Activated CD8-positive, alpha-beta memory T cell treated with anti-CD3 and anti-CD28 coated beads, Interleukin-2, amount 50 U/mL, for 1 hour (primary cell): ENCODE data around the gene ANKRD13C.

Experiments used
- DNase-seq: peaks from one replicate; pipeline ENCODE4 v3.0.0-alpha.2; 2020; ENCODE audit errors: extremely low read depth

ANKRD13C gene

DNA sequence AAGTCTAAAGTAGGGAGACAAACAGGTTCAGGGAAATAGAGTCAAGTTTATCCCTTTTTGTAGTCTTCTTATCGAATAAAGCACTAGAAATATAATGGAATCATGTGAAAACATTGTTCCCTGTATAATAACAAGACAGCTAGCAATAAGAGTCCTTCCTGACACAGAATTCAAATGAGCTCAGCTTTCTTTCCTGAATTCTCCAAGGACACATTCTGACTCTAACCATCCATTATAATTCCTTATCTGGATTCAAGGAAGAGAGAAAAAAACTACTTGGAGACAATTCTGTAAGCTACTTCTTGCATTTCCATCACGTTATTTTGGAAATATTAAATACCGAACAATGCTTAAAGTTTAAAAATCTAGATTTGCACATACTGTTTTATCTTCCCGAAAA, 58.8 kb downstream of the ANKRD13C start:
- no peak for DNase-seq

DNA sequence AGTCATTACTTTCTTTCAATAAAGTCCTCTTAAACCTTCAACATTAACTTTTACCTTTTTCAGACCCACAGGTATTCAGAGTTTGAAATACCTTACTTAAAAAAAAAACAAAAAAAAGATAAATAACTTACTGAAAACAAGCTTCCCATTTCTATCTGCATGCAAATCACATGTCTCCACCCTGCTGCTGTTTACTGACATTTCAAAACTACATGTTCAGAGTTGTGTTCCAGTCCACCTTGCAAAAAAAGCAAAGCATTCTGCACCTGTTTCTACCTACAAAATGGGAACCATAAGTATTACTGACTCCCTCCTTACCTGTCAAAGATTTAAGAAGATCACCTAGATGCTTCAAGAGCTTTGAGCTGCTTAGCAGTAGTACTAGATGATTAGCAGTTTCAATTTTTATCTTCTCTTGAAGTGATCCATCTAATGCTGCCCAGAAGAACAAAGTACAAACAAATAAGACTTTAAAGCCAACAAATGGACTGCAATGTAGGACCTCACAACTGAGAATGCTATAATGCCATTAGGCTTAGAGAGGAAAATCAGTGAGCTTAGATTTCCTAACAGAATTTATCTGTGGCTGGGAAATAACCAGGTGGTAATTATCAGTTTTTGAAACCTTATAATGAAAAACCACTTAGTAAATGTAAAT, 61.2 kb downstream of the ANKRD13C start:
- no peak for DNase-seq

DNA sequence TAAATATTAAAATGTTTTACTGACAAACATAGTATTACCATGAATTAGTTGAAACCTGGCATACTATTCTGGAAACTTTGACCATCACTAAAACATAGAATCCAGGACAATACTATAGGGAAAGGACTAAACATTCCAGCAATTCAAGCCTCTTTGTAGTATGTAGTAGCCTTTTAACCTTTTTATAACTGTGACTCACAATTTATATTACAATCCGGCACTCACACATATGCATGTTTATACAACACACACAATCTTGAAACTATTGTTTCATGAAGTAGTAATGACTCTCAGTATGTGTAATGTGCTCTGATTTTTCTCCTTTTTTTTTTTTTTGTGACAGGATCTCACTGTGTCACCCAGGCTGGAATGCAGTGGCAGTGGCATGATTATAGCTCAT, 64.3 kb downstream of the ANKRD13C start:
- no peak for DNase-seq

DNA sequence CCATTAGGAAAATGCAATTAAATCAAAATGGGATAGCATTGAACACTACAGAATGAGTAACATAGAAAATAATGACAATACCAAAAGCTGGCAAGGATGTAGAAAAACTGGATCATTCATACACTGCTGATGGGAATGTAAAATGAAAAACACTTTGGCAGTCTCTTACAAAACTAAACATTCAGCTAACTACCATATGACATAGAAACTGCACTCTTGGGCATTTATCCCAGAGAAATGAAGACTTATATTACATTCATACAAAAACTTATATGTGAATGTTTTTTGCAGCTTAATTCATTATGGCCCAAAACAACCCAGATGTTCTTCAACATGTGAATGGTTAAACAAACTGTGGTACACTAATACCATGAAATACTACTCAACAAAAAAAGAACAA, 66.4 kb downstream of the ANKRD13C start:
- DNase-seq: no peak

DNA sequence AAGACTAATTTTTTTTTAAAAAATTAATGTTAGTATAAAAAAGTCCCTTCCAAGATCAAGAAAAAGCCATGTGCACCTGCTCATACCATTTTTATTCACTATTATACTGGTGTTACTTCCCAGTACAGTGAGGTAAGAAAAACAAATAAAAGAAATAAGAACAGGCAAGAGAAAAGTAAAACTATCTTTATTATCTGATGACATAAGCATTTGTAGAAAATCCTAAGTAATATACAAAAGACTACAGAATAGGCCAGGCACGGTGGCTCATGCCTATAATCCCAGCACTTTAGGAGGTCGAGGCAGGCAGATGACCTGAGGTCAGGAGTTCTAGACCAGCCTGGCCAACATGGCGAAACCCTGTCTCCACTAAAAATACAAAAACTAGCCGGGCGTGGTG, 68.1 kb downstream of the ANKRD13C start:
- DNase-seq: no peak

DNA sequence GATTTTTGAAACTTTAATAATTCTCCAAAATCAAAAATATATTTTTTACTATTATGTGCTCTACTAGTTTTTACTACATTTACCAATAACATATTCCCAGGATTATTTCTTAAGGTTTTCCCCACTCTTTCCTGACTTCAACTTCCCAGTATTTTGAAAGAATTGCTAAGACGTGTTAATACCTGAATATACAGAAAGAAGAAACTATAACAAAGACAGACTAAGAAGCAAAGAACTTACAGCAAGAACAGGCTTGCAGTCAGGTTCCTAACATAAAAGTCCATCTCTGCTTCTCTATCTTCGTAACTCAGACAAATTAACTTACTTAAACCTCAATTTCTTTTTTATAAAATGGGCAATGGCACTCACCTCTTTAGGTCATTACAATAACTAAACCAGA, 70.2 kb downstream of the ANKRD13C start:
- no peak for DNase-seq

DNA sequence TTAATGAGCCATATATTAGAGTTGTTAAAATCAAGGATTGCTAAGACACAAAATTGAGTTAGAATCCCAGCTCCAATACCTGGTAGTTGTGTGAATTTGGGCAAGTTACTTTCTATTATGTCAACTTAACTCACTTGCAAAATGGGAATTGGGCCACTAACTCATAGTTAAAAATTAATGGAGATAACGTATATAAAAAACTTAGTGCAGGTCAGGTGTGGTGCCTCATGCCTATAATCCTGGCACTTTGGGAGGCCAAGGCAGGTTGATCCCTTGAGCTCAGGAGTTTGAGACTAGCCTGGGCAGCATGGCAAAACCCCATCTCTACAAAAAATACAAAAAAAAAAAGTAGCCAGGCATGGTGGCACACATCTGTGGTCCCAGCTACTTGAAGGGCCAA, 75.8 kb downstream of the ANKRD13C start:
- DNase-seq: no peak

DNA sequence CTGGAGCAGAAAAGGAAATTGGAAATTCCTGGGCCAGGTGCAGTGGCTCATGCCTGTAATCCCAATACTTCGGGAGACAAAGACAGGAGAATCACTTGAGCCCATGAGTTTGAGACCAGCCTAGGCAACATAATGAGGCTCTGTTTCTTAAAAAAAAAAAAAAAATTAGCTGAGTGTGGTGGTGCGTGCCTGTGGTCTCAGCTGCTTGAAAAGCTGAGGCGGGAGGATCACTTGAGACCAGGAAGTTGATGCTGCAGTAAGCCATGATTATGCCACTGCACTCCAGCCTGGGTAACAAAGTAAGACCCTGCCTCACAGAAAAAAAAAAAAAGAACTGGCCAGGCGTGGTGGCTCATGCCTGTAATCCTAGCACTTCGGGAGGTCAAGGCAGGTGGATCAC, 76.6 kb downstream of the ANKRD13C start:
- DNase-seq: no peak

DNA sequence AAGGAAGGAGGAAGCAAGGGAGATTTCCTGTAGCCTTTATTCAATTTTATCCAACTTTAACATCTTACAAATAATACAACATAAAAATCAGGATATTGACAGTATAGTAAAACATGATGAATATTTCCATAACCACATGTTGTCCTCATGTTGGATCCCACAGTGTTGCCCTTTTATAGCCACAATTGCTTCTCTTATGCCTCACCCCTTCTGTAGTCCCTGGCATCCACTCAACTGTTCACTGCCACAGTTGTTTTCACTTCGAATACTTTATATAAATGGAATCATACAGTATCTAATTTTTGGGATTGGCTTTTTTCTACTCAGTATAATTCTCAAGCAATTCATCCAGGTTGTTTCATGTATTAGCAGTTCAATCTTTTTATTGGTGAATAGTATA, 88.6 kb downstream of the ANKRD13C start:
- DNase-seq: no peak

DNA sequence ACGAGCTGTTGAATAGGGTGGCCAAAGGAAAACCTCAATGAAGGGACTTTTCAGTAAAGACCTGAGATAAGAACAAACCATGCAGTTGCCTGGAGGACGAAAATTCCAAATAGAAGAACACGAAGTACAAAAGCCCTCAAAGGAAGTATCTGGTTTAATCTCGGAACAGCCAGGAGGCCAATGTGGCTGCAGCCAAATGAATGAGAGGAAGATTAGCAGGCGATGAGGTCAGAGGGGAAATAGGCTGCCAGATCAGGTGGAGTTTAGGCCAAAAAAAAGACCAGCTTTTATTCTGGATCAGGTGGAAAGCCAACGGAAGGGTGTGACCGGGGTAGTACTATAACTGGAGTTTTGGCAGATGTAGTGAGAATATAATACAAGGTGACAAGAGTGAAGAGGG, 89.7 kb downstream of the ANKRD13C start:
- no peak for DNase-seq

DNA sequence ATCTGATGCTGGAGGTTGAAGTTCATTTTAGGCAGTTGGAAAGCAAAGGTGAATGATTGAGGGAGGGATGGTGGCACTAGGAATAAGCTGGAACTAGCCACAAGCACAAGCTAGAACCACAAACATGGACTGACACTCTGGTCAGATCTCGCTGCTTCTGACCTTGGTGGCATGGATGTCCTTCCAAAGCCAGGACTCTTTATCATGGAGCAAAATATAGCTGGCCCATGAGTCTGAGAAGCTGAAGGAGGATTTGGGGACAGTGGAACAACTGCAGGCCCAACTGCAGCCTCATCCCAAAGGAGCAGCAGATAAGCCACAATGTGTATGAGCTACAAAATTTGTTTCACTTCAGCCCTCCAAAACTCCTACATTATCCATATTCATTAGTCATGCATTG, 97.9 kb downstream of the ANKRD13C start:
- no peak for DNase-seq

DNA sequence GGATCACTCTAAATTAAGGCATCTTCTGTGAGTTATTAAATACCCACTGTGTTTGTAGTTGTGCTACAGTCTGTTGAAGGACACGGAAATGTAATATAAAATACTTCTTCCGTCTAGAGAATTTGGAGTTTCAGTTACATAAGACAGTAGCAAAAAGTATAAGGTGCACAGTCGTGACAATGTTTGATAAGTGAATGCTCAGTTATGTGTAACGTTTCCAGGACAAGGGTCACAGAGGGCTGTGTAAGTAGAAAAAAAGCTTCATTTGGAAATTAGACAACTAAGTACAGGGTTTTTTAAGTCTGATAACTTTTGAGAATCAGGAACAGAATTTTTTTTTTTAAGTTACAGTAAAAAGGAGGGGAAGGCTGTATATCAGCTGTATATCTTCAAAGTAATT, 105.8 kb downstream of the ANKRD13C start:
- no peak for DNase-seq

DNA sequence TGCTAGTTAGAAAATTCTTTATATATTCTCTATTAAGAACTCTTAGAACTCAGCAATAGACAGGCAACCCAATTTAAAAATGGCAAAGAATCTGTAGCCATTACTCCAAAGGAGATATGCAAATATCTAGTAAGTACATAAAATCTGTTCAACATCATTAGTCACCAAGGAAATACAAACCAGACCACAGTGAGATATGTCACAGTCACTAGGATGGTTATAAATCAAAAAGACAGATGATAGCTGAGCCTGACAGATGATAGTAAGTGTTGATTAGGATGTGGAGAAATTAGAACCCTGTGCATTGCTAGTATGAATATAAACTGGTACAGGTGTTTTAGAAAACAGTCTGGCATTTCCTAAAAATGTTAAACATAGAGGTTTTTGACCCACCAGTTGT, 106.8 kb downstream of the ANKRD13C start:
- no peak for DNase-seq

DNA sequence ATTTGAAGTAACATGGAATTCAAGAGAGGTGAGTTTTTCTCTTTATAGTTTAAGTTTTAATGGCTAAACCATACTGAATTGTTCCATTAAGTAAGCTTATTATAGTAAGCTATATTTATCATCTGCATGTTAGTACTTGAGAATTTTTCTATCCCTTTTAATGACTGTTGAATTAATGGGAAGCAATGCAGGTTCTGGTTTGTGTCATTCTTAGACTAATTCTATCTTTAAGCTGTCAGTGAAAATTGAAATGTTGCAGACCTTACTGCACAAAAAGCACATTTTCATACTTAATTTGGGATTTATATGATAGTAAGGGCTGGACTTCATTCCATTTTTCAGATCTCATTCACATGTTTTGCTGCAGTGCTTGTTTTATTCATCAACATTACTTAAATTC, 107.4 kb downstream of the ANKRD13C start:
- no peak for DNase-seq

DNA sequence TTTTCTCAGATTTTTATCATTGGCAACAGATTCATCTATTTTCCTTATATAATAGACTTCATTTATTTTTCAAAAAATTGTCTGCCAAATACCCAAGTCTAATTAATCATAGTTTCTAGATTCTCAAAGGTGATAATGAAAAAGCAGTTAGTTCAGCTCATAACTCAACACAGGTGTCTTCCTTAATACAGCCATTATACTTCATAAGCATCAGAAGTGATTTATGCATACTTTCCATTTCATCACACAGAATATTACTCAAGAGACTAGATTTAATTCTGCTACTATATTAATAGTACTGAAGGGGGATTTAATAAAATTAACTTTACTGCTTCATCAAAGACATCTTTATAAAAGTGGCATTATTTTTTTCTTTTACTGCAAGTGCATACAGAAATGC, 114.6 kb downstream of the ANKRD13C start:
- no peak for DNase-seq

DNA sequence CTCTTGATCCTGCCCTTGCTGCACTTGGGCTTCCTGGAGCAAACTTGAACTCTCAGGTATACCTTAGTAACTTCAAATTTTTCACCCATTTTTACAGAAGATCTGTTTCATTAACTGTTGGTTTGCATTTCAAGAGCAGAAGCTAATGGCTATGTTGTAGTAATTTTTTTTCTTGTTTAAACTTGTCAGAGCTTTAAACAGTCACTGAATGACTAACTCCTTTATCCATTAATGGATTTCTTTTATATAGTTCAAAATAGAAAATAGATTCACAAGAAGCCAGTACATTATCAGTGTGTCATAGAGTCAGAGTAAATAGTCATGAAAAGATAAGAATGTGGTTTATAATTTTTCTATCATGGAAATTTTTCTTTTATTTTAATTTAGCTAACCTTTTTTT, 119.8 kb downstream of the ANKRD13C start:
- DNase-seq: no peak

DNA sequence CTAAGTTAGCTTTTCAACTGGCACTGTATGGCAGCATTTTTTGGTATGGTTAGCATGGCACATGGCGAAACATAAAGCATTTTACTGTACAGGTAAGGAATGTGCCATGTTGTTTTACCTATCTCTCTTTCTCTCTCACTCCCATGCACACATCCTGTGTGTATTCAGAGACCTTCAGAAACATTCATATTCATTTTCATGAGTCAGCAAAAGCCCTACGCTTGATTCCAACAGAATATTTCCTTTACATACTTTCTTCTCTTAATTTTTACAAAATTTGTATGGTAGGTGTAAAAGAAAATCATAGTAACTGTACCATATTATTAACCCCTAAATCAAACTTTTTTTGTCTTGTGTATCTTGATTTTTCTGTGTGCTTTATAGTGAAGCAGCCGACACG, 123.0 kb downstream of the ANKRD13C start:
- no peak for DNase-seq

DNA sequence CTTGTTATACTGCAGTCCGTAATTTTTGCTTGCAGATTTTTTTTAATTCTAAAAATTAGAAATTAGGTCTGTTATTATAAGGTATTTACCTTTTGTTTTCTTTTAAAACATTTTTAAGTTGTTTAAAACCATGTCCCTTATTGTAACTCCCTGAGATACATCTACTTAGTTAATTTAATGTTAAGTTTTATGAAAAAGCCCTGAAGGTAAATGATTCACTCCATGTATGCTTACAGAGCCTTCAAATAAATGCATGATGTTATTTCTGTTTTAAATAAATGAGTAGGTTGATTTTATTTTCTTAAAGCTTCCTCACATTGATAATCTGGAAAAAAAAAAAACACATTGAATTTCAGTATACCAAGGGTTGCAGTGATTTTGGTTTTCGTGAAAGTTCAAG, 125.9 kb downstream of the ANKRD13C start:
- no peak for DNase-seq

DNA sequence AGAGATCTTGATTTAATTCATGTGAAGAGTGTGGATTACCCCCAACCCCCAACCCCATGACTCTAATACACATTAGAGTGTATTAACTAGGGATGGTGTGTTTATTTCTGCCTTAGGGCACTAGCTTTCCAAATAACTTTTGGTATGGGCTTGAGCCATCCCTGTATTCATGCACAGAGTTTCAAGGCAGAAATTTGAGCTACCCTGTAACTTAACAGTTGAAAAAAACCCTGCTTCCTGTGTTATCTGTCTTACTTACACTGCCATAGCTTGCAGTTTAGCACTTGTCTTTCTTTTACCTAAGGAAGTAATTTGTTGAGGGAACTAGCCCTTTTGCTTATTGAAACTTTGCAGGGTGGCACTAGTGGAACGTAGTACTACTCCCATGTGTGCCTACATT, 127.1 kb downstream of the ANKRD13C start:
- no peak for DNase-seq

DNA sequence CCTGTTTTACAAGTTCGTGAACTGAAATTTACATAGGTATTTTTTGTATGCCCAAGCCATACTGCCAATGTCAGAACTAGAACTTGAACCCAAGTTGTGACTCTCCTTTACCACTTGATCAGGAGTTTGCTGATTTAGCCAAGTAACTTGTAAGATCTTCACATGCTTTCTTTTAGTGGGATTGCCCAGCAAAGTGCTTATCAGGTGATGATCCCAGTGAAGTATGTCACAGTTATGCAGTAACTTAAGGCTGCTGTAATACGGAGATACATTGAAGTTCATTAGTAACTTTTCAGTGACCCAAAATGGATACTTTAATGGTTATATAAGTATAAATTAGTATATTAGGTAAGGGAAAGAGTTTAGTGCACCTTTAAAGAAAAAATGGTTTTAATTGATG, 129.6 kb downstream of the ANKRD13C start:
- no peak for DNase-seq

DNA sequence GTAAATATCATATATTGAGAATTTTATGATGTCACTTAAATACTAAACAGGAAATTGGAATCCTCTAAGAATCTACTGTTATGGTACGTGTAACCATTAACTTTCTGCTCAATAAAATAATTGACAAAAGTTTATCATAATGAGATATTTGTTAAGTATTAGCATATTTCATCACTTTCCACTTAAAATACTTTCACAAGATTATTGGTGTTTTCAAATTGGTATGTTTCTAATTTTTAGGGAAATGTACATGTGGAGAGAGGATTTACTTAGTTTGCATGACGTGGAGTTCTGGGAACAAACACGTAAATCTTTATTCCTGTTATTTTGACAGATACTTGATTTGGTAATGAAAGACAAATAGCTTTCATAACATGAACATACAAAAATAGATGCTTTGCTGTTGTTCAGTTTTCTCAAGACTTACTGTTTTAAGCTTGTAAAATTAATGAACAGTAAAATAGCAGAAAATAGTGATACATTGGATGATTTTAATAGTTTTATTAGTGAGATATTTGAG, 131.7 kb downstream of the ANKRD13C start:
- no peak for DNase-seq

DNA sequence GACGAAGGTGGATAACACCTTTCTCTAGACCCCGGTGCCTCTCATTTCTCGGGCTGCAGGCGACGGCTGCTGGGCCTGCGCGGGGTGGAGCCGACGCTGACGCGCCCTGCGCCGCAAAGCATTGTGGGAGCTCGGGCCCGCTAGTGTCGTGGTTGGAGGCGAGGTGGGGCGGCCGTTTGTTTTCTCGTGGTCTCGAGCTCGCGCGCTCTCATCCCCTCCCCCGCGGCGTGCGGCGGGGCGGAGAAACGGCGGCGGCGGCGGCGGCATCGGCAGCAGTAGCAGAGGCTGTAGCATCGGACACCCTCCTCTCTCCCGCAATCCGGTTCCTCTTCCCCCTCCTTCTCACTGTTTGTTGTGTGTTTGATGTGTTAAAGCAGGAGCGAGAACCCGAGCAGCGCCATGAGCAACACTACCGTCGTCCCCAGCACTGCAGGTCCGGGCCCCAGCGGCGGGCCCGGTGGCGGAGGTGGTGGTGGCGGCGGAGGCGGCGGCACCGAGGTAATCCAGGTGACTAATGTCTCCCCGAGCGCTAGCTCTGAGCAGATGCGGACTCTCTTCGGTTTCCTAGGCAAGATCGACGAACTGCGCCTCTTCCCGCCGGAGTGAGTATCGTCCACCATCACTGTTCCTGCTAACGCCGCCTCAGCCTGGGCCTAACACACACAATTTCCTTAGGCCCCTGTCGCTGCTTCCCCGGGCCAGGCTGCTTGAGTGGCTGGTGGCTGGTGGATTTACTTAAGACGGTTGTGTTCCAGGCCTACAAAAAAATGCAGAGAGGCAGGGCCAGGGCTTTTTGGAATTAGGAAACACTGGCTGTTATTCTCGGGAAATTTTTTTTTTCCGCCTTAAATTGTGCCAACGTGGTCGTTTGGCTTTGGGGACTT, 133.0 kb downstream of the ANKRD13C start, which contains the start of gene SRSF11:
SRSF11 (plus strand) TSS at position 143 of the 884 bp plus-strand sequence; CDS start at position 400, 257 bp downstream.
- peak; percentile 90 for DNase-seq
